NCI-H1930 (cell line): Measurements from ENCODE around the gene FGF18.
"Not testable (repeated sequence)": the region's sequence is repeated elsewhere in the genome, so short reads cannot be mapped to it uniquely, and the experiment has no call there.

ENCODE experiments used
- DNase-seq, 2 experiments: peaks; one replicate each; lab custom pipeline; 2025; lab: John Stamatoyannopoulos, UW

FGF18 gene

GRCh38 chr5:171418982-171419687 lies at the start of gene FGF18:
FGF18 (plus strand) TSS chr5:171419647; CDS start chr5:171420200, 553 bp downstream.
- peak; percentile 35 to 41 for DNase-seq

GRCh38 chr5:171369898-171370297 lies 49.5 kb upstream of the FGF18 start:
- DNase-seq: no peak

GRCh38 chr5:171370881-171371280 lies 48.6 kb upstream of the FGF18 start:
- not testable (repeated sequence) for DNase-seq

- no peak for DNase-seq
These were observed 48.1 kb upstream of the FGF18 start for GRCh38 chr5:171371326-171371725.

GRCh38 chr5:171379961-171380360 lies 39.5 kb upstream of the FGF18 start:
- DNase-seq: no peak

GRCh38 chr5:171384416-171384815 lies 35.0 kb upstream of the FGF18 start:
- DNase-seq: not testable (repeated sequence)

- DNase-seq: not testable (repeated sequence)
These were observed 34.4 kb upstream of the FGF18 start for GRCh38 chr5:171384999-171385398.

- DNase-seq: no peak
These were observed 33.3 kb upstream of the FGF18 start for GRCh38 chr5:171386006-171386671.

GRCh38 chr5:171386861-171387344 lies 32.5 kb upstream of the FGF18 start:
- no peak for DNase-seq

- peak; percentile 93 to 95 for DNase-seq
These were observed 32.0 kb upstream of the FGF18 start, which contains the start of gene NPM1 for GRCh38 chr5:171387345-171387969. NPM1 (plus strand) TSS chr5:171387849; CDS start chr5:171387949, 100 bp downstream.

GRCh38 chr5:171387970-171388815 lies 31.3 kb upstream of the FGF18 start:
- DNase-seq: peak; percentile 19

GRCh38 chr5:171388816-171389168 lies 30.7 kb upstream of the FGF18 start:
- no peak for DNase-seq

GRCh38 chr5:171390883-171391677 lies 28.4 kb upstream of the FGF18 start:
- no peak for DNase-seq

- no peak for DNase-seq
These were observed 27.4 kb upstream of the FGF18 start for GRCh38 chr5:171391996-171392577.

GRCh38 chr5:171392585-171393159 lies 26.8 kb upstream of the FGF18 start:
- no peak for DNase-seq

GRCh38 chr5:171395042-171395441 lies 24.4 kb upstream of the FGF18 start:
- DNase-seq: no peak

- not testable (repeated sequence) for DNase-seq
These were observed 22.9 kb upstream of the FGF18 start for GRCh38 chr5:171396583-171396982.

- DNase-seq: no peak
These were observed 22.3 kb upstream of the FGF18 start for GRCh38 chr5:171397190-171397589.

GRCh38 chr5:171397599-171397998 lies 21.8 kb upstream of the FGF18 start:
- DNase-seq: no peak

GRCh38 chr5:171398660-171399059 lies 20.8 kb upstream of the FGF18 start:
- DNase-seq: not testable (repeated sequence)
